SK-N-MC (cell line): Measurements from ENCODE around the gene FAM89B.
"Not testable (repeated sequence)": the region's sequence is repeated elsewhere in the genome, so short reads cannot be mapped to it uniquely, and the experiment has no call there.

Source experiments
- DNase-seq: peaks from one replicate; pipeline ENCODE4 v3.0.0-alpha.2; 2011; ENCODE audit warnings: low read depth, low spot score
- H3K27ac ChIP-seq: fragments of 200-600 bp; sonication (generic); 2 replicates; pipeline ENCODE4 v1.5.1; 2016; ENCODE audit warnings: mixed run types
- H3K36me3 ChIP-seq: fragments of 200-600 bp; sonication (generic); 2 replicates; pipeline ENCODE4 v1.6.1; 2017; ENCODE audit warnings: antibody characterized with exemption, low read length, mixed read lengths; ENCODE audit not compliant: insufficient read depth
- H3K4me3 ChIP-seq: fragments of 200-600 bp; sonication (generic); 2 replicates; pipeline ENCODE4 v1.5.1; 2016
- H3K9ac ChIP-seq: fragments of 200-600 bp; sonication (generic); 2 replicates; pipeline ENCODE4 v1.8.0; 2017; ENCODE audit warnings: mixed run types, mixed read lengths; ENCODE audit not compliant: insufficient read length
- H3K9me3 ChIP-seq: fragments of 200-600 bp; sonication (generic); 2 replicates; pipeline ENCODE4 v1.6.1; 2017; ENCODE audit warnings: low read depth, mild to moderate bottlenecking, antibody characterized with exemption, low read length, moderate library complexity, mixed read lengths
- EZH2 ChIP-seq: fragments of 200-600 bp; sonication (generic); IDR thresholded peaks from one replicate; pipeline ENCODE4 v1.6.1; 2017; ENCODE audit warnings: antibody characterized with exemption
- FOXP2 ChIP-seq: optimal IDR thresholded peaks from 2 replicates; pipeline ENCODE3; 2011; ENCODE audit warnings: mild to moderate bottlenecking, moderate library complexity; ENCODE audit not compliant: insufficient read depth; ENCODE audit errors: extremely low read length, control extremely low read depth
- POLR2AphosphoS5 ChIP-seq: IDR thresholded peaks from 2 replicates; pipeline ENCODE4 v1.6.1; 2012; ENCODE audit warnings: mild to moderate bottlenecking, low read depth, low read length, borderline replicate concordance

Gene FAM89B

DNA sequence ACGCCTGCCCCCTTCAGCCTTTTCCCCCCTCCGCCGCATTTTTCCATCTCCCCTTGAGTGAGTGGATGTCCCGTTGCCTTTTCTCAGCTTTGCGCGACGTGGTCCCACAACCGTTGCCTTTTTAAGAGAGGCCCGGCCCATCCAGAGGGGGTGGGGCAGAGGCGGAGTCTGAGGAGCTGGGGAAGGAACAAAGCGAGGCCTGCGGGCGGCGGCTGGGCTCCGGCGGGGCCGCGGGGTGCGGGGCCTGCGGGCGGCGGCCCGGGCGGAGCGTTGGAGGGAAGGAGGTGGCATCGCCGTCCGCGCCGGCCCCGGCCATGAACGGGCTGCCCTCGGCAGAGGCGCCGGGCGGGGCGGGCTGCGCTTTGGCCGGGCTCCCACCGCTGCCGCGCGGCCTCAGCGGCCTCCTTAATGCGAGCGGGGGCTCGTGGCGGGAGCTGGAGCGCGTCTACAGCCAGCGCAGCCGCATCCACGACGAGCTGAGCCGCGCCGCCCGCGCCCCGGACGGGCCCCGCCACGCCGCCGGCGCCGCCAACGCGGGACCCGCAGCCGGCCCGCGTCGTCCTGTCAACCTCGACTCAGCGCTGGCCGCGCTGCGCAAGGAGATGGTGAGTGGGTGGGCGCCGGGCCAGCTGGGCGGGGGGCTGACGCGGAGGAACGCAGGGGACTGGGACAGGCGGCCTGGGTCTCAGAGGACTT, at the start of gene FAM89B:
FAM89B (plus strand) TSS at position 183 of the 696 bp plus-strand sequence; CDS start at position 315, 132 bp downstream.
- DNase-seq = no peak
- Histone ChIP-seq H3K4me3 (peak within 1 kb of the TSS; percentile 98), H3K9me3 (no peaks in the 10 kb centered on the region), H3K36me3 (peaks cover 4% of the 10 kb centered on the region; the same call in 1 of the 2 replicates), H3K27ac (0 out of 2 replicates have a peak within 1 kb of the TSS, but pooled peaks have one; percentile 30), H3K9ac (peak within 1 kb of the TSS; percentile 78)
- TF ChIP-seq EZH2 (no peak), POLR2AphosphoS5 (peak; percentile 46; the same call in 1 of the 2 replicates)

DNA sequence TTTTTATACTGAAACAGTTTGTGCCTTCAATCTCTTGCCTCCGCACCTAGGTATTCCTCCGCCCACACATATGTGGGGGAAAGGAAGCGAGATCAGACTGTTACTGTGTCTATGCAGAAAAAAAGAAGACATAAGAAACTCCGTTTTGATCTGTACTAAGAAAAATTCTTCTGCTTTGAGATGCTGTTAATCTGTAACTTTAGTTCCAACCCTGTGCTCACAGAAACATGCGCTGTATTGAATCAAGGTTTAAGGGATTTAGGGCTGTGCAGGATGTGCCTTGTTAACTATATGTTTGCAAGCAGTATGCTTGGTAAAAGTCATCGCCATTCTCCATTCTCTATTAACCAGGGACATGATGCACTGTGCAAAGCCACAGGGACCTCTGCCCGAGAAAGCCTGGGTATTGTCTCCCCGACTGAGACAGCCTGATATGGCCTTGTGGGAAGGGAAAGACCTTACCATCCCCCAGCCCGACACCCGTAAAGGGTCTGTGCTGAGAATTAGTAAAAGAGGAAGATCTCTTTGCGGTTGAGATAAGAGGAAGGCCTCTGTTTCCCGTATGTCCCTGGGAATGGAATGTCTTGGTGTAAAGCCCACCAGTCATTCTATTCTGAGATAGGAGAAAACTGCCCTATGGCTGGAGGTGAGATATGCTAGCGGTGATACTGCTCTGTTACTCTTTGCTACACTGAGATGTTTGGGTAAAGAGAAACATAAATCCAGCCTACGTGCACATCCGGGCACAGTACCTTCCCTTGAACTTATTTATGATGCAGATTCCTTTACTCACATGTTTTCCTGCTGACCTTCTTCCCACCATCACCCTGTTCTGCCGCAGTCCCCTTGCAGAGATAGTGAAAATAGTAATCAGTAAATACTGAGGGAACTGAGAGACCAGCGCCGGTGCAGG, 49.4 kb upstream of the FAM89B start:
- not testable (repeated sequence) for H3K36me3 ChIP-seq, H3K9ac ChIP-seq, H3K9me3 ChIP-seq, H3K4me3 ChIP-seq, H3K27ac ChIP-seq, DNase-seq

DNA sequence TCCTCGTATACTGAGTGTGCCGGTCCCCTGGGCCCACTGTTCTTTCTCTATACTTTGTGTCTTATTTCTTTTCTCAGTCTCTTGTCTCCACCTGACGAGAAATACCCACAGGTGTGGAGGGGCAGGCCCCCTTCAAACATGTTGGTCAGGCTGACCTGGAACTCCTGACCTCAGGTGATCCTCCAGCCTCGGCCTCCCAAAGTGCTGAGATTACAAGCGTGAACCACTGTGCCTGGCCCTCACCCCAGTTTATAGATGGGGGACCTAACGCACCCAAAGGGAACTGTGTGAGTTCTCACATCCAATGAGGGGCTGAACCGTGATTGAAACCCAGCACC, 48.7 kb upstream of the FAM89B start:
- H3K27ac ChIP-seq, H3K36me3 ChIP-seq, H3K9ac ChIP-seq, H3K4me3 ChIP-seq, H3K9me3 ChIP-seq, DNase-seq: not testable (repeated sequence)

GRCh38 chr11:65524014-65524740, 48.2 kb upstream of the FAM89B start:
- H3K9ac ChIP-seq = peak overlapping the region; percentile 11
- peak overlapping the region; percentile 64 for H3K4me3 ChIP-seq
- no peak for TF ChIP-seq FOXP2
- H3K36me3 ChIP-seq = peaks cover 6% of the 10 kb centered on the region; the same call in 1 of the 2 replicates
- H3K9me3 ChIP-seq = no peaks in the 10 kb centered on the region
- H3K27ac ChIP-seq = no peak overlapping the region
- no peak for DNase-seq

- Histone ChIP-seq H3K9me3 (no peaks in the 10 kb centered on the region), H3K36me3 (peaks cover 6% of the 10 kb centered on the region; the same call in 1 of the 2 replicates), H3K4me3 (peak within 1 kb of the TSS; percentile 94), H3K27ac (0 out of 2 replicates have a peak within 1 kb of the TSS, but pooled peaks have one; percentile 31), H3K9ac (peak within 1 kb of the TSS; percentile 97)
- DNase-seq = no peak
- peak; percentile 51; the same call in 1 of the 2 replicates for TF ChIP-seq POLR2AphosphoS5
- TF ChIP-seq FOXP2 = no peak
- no peak for TF ChIP-seq EZH2
Observed at GRCh38 chr11:65524741-65525545, 47.4 kb upstream of the FAM89B start, which contains the start of gene SCYL1. TSS of gene SCYL1 (plus strand) at chr11:65525083. CDS start at chr11:65525154, 71 bp downstream.

DNA sequence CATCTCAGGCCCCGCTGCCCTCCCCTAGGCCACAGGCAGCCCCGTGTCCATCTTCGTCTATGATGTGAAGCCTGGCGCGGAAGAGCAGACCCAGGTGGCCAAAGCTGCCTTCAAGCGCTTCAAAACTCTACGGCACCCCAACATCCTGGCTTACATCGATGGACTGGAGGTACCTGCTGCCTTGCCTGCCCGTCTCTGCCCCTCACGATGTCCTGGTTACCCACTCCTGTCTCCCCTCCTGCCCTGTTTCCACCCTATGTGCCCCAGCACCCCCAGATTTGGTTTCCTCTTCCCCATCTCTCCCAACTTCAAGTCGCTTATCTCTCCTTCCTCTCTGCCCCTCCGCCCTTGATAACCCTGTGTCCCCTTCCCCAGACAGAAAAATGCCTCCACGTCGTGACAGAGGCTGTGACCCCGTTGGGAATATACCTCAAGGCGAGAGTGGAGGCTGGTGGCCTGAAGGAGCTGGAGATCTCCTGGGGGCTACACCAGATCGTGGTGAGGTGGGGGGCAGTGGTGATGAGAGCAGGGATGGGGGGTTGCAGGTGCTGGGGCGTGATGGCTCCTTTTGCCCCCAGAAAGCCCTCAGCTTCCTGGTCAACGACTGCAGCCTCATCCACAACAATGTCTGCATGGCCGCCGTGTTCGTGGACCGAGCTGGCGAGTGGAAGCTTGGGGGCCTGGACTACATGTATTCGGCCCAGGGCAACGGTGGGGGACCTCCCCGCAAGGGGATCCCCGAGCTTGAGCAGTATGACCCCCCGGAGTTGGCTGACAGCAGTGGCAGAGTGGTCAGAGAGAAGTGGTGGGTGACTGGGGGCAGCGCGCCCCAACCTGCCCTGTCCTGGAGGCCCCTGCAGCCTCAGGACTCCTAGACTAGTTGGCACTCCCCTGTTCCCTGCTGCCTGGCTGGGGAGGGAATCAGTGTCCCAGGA, 46.5 kb upstream of the FAM89B start:
- Histone ChIP-seq H3K27ac (no peak overlapping the region), H3K9me3 (no peaks in the 10 kb centered on the region), H3K4me3 (peak overlapping the region; percentile 94), H3K9ac (peak overlapping the region; percentile 97), H3K36me3 (peaks cover 6% of the 10 kb centered on the region; the same call in 1 of the 2 replicates)
- TF ChIP-seq POLR2AphosphoS5 = no peak
- no peak for TF ChIP-seq EZH2
- no peak for TF ChIP-seq FOXP2
- no peak for DNase-seq

DNA sequence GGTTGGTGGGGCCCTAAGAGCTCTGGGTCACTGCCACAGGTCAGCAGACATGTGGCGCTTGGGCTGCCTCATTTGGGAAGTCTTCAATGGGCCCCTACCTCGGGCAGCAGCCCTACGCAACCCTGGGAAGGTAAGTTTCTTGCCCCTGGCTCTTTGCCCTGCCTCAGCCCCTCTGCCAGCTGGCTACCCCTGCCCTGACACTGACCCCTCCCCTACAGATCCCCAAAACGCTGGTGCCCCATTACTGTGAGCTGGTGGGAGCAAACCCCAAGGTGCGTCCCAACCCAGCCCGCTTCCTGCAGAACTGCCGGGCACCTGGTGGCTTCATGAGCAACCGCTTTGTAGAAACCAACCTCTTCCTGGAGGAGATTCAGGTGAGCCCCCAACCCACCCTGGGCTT, 45.6 kb upstream of the FAM89B start:
- H3K9me3 ChIP-seq = no peaks in the 10 kb centered on the region
- H3K36me3 ChIP-seq = peaks cover 6% of the 10 kb centered on the region; the same call in 1 of the 2 replicates
- TF ChIP-seq FOXP2 (no peak), EZH2 (no peak), POLR2AphosphoS5 (no peak)
- H3K4me3 ChIP-seq = no peak overlapping the region
- no peak for DNase-seq
- H3K9ac ChIP-seq = no peak overlapping the region
- no peak overlapping the region for H3K27ac ChIP-seq
